ENCODE measurements around the gene MBNL3. TPM values are rescaled to one million over a fixed set of nuclear protein-coding genes. Genes with fewer than 3 reads are reported as not detected.

MBNL3 gene
- total RNA-seq, 2 experiments from 2014 or later, result 28.6 to 33.0 TPM

- Mint-ChIP-seq H3K9me3 (no peaks in the 10 kb centered on the region), H3K4me1 (no peaks in the 10 kb centered on the region), H3K27me3 (no peaks in the 10 kb centered on the region), H3K4me3 (no peak overlapping the region), H3K36me3 (peaks cover 3% of the 10 kb centered on the region), H3K27ac (no peak overlapping the region)
- DNase-seq, result no peak
Observed at GRCh38 chrX:132413459-132413858, 75.4 kb downstream of the MBNL3 start.

DNA sequence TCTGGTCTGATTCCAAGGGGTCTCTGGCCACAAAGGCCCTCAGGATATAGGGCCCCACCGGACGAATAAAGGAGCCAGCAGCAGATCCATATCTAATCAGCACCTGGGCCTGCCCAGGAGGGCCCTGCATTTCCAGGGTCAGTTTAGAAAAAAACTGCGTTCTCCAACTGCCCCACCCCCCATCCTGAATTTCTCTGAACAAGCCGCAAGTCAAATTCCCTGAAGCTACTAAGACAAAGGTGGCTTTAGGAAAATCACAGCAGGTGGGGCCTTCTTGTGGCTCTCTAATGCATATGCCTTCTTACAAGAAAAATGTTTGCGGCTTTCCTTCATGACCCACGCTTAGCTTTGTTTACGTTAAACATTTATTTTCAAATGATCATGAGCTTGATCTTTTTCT lies 76.6 kb downstream of the MBNL3 start:
- no peak for DNase-seq
- H3K4me1 Mint-ChIP-seq, result no peaks in the 10 kb centered on the region
- H3K27me3 Mint-ChIP-seq, result no peaks in the 10 kb centered on the region
- no peak overlapping the region for H3K27ac Mint-ChIP-seq
- peaks cover 3% of the 10 kb centered on the region for H3K36me3 Mint-ChIP-seq
- no peaks in the 10 kb centered on the region for H3K9me3 Mint-ChIP-seq
- no peak overlapping the region for H3K4me3 Mint-ChIP-seq

- DNase-seq, result no peak
- Mint-ChIP-seq H3K4me3 (no peak overlapping the region), H3K36me3 (peaks cover 3% of the 10 kb centered on the region), H3K4me1 (no peaks in the 10 kb centered on the region), H3K9me3 (no peaks in the 10 kb centered on the region), H3K27me3 (no peaks in the 10 kb centered on the region), H3K27ac (no peak overlapping the region)
Observed at GRCh38 chrX:132411310-132411977, 77.4 kb downstream of the MBNL3 start.

DNA sequence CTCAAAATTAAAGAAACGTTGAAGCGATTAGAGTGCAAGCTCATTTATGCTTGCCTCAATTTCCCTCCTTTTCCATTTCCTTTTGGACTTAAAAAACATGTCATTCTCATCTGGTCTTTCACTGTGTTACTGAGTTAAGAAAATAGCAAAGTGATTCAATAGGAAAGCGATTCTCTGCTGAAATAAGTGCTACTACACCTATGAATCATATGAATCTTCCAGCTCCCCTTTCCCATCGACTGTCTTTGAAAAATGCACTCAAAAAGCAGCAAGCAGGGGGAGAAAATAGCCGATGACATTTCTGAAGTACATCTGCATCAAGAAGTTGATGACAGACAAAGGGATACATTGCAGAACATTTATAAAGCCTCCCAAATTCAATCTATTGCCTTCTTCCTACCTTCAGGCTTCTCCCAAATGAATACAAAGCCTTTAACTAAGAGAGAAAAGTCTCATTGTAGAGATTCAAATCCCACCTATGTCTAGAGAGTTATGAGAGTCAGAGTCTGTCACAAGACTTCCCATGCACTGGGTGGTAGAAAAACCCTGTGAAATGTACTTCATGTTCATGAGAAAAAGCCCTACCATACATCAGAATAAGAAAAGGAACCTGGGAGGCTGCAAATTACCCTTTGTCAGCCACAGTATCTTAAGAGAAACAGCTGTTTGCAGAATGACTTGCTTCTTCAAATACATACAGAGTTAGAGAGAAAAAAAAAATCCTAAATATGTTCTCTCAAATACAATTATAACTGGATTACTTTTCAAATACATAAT lies 78.9 kb downstream of the MBNL3 start:
- Mint-ChIP-seq H3K36me3 (peaks cover 2% of the 10 kb centered on the region), H3K4me1 (no peaks in the 10 kb centered on the region), H3K27ac (no peak overlapping the region), H3K9me3 (no peaks in the 10 kb centered on the region), H3K4me3 (no peak overlapping the region), H3K27me3 (no peaks in the 10 kb centered on the region)
- DNase-seq, result no peak

- Mint-ChIP-seq H3K9me3 (no peaks in the 10 kb centered on the region), H3K4me3 (no peak overlapping the region), H3K4me1 (peaks cover 5% of the 10 kb centered on the region), H3K27me3 (no peaks in the 10 kb centered on the region), H3K27ac (no peak overlapping the region), H3K36me3 (peaks cover 7% of the 10 kb centered on the region)
- no peak for DNase-seq
Observed at GRCh38 chrX:132407691-132408090, 81.1 kb downstream of the MBNL3 start.

- DNase-seq, result no peak
- H3K9me3 Mint-ChIP-seq, result no peaks in the 10 kb centered on the region
- H3K36me3 Mint-ChIP-seq, result peaks cover 7% of the 10 kb centered on the region
- no peaks in the 10 kb centered on the region for H3K27me3 Mint-ChIP-seq
- no peak overlapping the region for H3K4me3 Mint-ChIP-seq
- H3K27ac Mint-ChIP-seq, result no peak overlapping the region
- H3K4me1 Mint-ChIP-seq, result peaks cover 5% of the 10 kb centered on the region
Observed at GRCh38 chrX:132406106-132406505, 82.7 kb downstream of the MBNL3 start.

- peaks cover 7% of the 10 kb centered on the region for H3K36me3 Mint-ChIP-seq
- no peak overlapping the region for H3K4me3 Mint-ChIP-seq
- DNase-seq, result no peak
- no peak overlapping the region for H3K27ac Mint-ChIP-seq
- no peaks in the 10 kb centered on the region for H3K27me3 Mint-ChIP-seq
- no peaks in the 10 kb centered on the region for H3K9me3 Mint-ChIP-seq
- H3K4me1 Mint-ChIP-seq, result peaks cover 5% of the 10 kb centered on the region
Observed at GRCh38 chrX:132404266-132404665, 84.6 kb downstream of the MBNL3 start.

GRCh38 chrX:132401935-132402334 lies 86.9 kb downstream of the MBNL3 start:
- H3K36me3 Mint-ChIP-seq, result peaks cover 7% of the 10 kb centered on the region
- H3K4me1 Mint-ChIP-seq, result peaks cover 5% of the 10 kb centered on the region
- H3K27ac Mint-ChIP-seq, result no peak overlapping the region
- no peaks in the 10 kb centered on the region for H3K9me3 Mint-ChIP-seq
- DNase-seq, result no peak
- no peak overlapping the region for H3K4me3 Mint-ChIP-seq
- no peaks in the 10 kb centered on the region for H3K27me3 Mint-ChIP-seq

- Mint-ChIP-seq H3K9me3 (no peaks in the 10 kb centered on the region), H3K4me1 (peaks cover 5% of the 10 kb centered on the region), H3K4me3 (no peak overlapping the region), H3K27me3 (no peaks in the 10 kb centered on the region), H3K27ac (no peak overlapping the region), H3K36me3 (peaks cover 5% of the 10 kb centered on the region)
- no peak for DNase-seq
Observed at GRCh38 chrX:132400706-132401105, 88.1 kb downstream of the MBNL3 start.

GRCh38 chrX:132395645-132396044 lies 93.2 kb downstream of the MBNL3 start:
- Mint-ChIP-seq H3K9me3 (no peaks in the 10 kb centered on the region), H3K27ac (no peak overlapping the region), H3K36me3 (no peaks in the 10 kb centered on the region), H3K4me3 (no peak overlapping the region), H3K4me1 (no peaks in the 10 kb centered on the region), H3K27me3 (no peaks in the 10 kb centered on the region)
- DNase-seq, result no peak

- Mint-ChIP-seq H3K27me3 (no peaks in the 10 kb centered on the region), H3K9me3 (no peaks in the 10 kb centered on the region), H3K4me3 (no peak overlapping the region), H3K27ac (no peak overlapping the region), H3K4me1 (no peaks in the 10 kb centered on the region), H3K36me3 (no peaks in the 10 kb centered on the region)
- DNase-seq, result no peak
Observed at GRCh38 chrX:132395026-132395425, 93.8 kb downstream of the MBNL3 start.

GRCh38 chrX:132394591-132394990 lies 94.2 kb downstream of the MBNL3 start:
- Mint-ChIP-seq H3K27me3 (no peaks in the 10 kb centered on the region), H3K9me3 (no peaks in the 10 kb centered on the region), H3K27ac (no peak overlapping the region)

GRCh38 chrX:132393992-132394391 lies 94.8 kb downstream of the MBNL3 start:
- Mint-ChIP-seq H3K9me3 (no peaks in the 10 kb centered on the region), H3K27me3 (no peaks in the 10 kb centered on the region), H3K4me1 (no peaks in the 10 kb centered on the region), H3K27ac (no peak overlapping the region), H3K4me3 (no peak overlapping the region), H3K36me3 (no peaks in the 10 kb centered on the region)
- no peak for DNase-seq

More at GRCh38 chrX:132394591-132394990, 94.2 kb downstream of the MBNL3 start:
- Mint-ChIP-seq H3K4me1 (no peaks in the 10 kb centered on the region), H3K36me3 (no peaks in the 10 kb centered on the region), H3K4me3 (no peak overlapping the region)
- DNase-seq, result no peak

- Mint-ChIP-seq H3K27me3 (no peaks in the 10 kb centered on the region), H3K4me3 (no peak overlapping the region), H3K9me3 (no peaks in the 10 kb centered on the region), H3K36me3 (no peaks in the 10 kb centered on the region), H3K4me1 (no peaks in the 10 kb centered on the region), H3K27ac (no peak overlapping the region)
- DNase-seq, result no peak
Observed at GRCh38 chrX:132393485-132393884, 95.4 kb downstream of the MBNL3 start.

- Mint-ChIP-seq H3K27ac (no peak overlapping the region), H3K4me3 (no peak overlapping the region), H3K27me3 (no peaks in the 10 kb centered on the region), H3K4me1 (no peaks in the 10 kb centered on the region), H3K9me3 (no peaks in the 10 kb centered on the region), H3K36me3 (no peaks in the 10 kb centered on the region)
- DNase-seq, result no peak
Observed at GRCh38 chrX:132393085-132393484, 95.8 kb downstream of the MBNL3 start.

DNA sequence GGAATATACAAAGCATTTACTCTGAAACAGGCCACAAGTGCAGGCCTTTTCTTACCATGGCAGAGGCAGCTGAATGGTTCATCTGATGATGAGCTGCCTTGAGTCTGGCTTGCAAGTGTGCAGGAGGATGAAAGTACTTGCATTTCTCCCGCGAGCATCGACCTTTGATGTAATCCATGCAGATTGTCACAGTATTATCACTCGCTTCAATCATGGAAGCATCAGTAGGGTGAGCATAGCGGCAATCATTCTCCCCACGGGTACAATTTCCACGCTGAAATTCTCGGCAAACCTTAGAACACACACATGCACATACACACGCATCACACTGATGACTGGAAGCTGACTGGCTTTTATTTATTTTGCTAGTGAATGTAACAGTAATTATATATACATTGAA lies 98.0 kb downstream of the MBNL3 start:
- Mint-ChIP-seq H3K4me1 (no peaks in the 10 kb centered on the region), H3K36me3 (no peaks in the 10 kb centered on the region), H3K4me3 (no peak overlapping the region), H3K27me3 (no peaks in the 10 kb centered on the region), H3K9me3 (no peaks in the 10 kb centered on the region), H3K27ac (no peak overlapping the region)
- no peak for DNase-seq

All from activated naive CD8-positive, alpha-beta T cell treated with anti-CD3 and anti-CD28 coated beads for 36 hours (primary cell).